GM21390 (cell line): Measurements from ENCODE around the gene AWAT2.
"Not testable (repeated sequence)": the region's sequence is repeated elsewhere in the genome, so short reads cannot be mapped to it uniquely, and the experiment has no call there.

Experiments
- ATAC-seq: cut with Tn5 transposase; IDR thresholded peaks from one replicate; pipeline ENCODE4 v1.9.1; 2021; ENCODE audit not compliant: unreplicated experiment

AWAT2 gene

GRCh38 chrX:70001708-70002341 is 47.9 kb downstream of the AWAT2 start:
- no peak for ATAC-seq

DNA sequence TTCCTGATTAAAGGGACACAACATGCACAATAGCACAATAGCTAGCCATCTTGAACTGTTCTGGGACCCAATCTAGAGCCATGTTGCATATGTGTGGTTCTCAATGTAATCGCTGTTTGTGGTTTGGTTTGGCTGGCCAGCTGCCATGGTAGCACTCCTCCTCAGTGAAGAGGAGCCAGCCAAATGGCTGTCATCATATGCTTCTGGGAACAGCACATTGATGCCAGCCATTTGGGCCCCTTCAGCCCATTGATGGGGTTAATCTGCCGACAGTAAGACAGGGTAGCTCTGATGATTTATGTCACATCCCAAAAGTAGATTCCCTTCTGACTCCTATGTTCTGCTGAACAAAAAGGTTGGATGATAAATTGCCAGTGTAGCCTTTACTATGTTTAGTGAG is 48.5 kb downstream of the AWAT2 start:
- ATAC-seq: no peak

- not testable (repeated sequence) for ATAC-seq
These were observed 51.4 kb downstream of the AWAT2 start for GRCh38 chrX:69998299-69998698.

GRCh38 chrX:69996113-69996468 is 53.6 kb downstream of the AWAT2 start:
- no peak for ATAC-seq

GRCh38 chrX:69995362-69996112 is 54.2 kb downstream of the AWAT2 start:
- ATAC-seq: no peak

DNA sequence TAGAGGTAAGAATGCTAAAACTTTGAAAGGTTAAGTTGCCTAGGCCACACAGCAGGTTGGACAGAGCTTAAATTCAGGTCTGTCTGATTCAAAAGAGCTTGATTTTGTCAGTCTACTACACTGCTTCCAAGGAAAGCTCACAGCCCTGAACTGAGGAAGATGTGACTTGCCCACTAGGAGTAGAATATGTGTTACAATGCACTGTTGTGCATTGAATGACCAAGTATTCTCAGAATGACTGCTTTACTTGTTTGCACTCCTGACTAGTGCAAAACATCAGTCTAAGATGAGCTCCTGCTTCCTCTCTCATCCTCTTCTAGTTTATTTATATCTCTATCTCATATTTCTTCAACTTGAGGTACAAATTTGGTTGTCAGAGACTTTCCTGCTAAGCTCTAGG is 56.2 kb downstream of the AWAT2 start:
- no peak for ATAC-seq

DNA sequence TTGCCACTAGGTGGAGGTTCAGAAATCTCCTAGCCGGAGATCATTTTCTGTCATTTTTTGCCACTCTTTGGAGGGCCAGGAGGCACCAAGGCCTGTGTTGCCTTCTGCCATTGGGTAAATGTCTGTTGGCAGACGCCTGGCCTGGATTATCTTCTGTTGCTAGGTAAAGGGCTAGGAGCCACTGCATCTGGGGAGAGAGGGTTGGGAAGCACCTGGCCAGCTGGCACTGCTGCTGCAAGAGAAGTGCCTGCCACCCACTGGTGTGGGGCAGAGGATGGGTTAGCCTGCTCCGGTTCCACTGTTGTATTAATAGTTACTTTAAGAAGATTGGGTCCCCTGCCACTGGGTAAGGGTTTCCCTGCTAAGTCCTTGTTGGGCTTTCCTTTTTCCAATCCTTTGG is 58.1 kb downstream of the AWAT2 start:
- ATAC-seq: no peak
